ENCODE results near the gene MIF4GD.

DNA sequence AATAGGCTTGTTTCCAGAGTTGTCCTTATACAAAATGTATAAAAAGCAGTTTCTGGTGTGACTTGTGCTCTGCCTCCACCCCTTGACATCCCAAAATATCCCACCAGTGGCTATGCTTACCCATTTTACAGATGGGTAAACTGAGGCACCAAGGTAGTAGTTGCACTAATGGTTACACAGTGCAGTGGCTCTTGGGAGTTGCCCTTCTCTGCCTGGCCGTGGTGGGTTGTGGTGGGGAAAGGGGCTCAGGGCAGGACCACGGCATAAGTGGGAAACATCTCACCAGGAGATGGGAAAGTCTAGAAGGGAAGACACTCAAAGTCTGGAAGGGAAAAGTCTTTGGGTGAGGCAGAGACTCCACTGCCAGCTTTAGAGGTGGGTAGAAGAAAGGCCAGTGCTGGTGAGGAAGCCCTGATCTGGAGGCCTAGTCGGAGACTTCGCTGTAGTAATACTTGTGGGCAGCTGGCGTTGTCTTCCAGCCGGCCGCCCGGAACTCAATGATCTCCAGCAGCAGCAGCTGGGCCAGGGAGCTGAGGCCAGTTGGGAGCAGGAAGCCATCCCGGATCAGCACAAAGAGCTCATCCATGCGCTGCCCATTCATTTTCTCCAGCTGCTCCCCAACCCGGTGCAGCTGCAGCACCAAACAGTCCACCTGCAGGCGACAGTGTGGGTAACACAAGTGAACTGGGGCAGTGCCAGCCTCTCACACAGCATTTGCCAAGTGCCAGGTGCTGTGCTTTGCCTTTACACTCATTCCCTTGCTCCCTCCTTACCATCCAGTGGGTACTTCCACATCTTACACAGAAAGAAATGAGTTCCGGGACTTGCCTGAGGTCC lies 4.5 kb downstream of the MIF4GD start:
- TF ChIP-seq TAF1 (IDR thresholded peaks at IDR 0.05; ENCODE audit: borderline replicate concordance, insufficient read depth, low read length) (no peak), REST (IDR thresholded peaks at IDR 0.05; ENCODE audit: insufficient read depth in 1 of 2, low read depth in 2 of 2, low read length in 2 of 2) (no peak), POLR2AphosphoS5 (IDR thresholded peaks at IDR 0.05; ENCODE audit: low read depth, low read length) (no peak; the same call in 1 of the 2 replicates)

Measured in PFSK-1 (cell line).